ENCODE measurements around the gene LIPE. TPM values are rescaled to one million over a fixed set of nuclear protein-coding genes. Genes with fewer than 3 reads are reported as not detected.

Gene LIPE
- total RNA-seq, 1 donor from 2014 or later: 10.8 TPM

GRCh38 chr19:42471554-42472249 lies 44.5 kb upstream of the LIPE start:
- H3K36me3 Mint-ChIP-seq: no peaks in the 10 kb centered on the region
- H3K27ac Mint-ChIP-seq: no peak overlapping the region
- H3K27me3 Mint-ChIP-seq (ENCODE audit: low read depth): peaks cover 19% of the 10 kb centered on the region
- no peak for DNase-seq (ENCODE audit: low spot score in 2 of 2, unreplicated experiment in 2 of 2)
- no peaks in the 10 kb centered on the region for H3K9me3 Mint-ChIP-seq
- TF ChIP-seq CTCF (IDR thresholded peaks at IDR 0.05; ENCODE audit: unreplicated experiment): no peak
- H3K4me1 Mint-ChIP-seq: peaks cover 8% of the 10 kb centered on the region
- H3K4me3 Mint-ChIP-seq: no peak overlapping the region

GRCh38 chr19:42469311-42470235 lies 42.4 kb upstream of the LIPE start:
- H3K36me3 Mint-ChIP-seq: no peaks in the 10 kb centered on the region
- no peak for TF ChIP-seq CTCF (IDR thresholded peaks at IDR 0.05; ENCODE audit: unreplicated experiment)
- H3K4me1 Mint-ChIP-seq: peaks cover 13% of the 10 kb centered on the region
- no peak overlapping the region for H3K27ac Mint-ChIP-seq
- H3K4me3 Mint-ChIP-seq: no peak overlapping the region
- peaks cover 12% of the 10 kb centered on the region for H3K27me3 Mint-ChIP-seq (ENCODE audit: low read depth)
- no peaks in the 10 kb centered on the region for H3K9me3 Mint-ChIP-seq
- no peak for DNase-seq (ENCODE audit: low spot score in 2 of 2, unreplicated experiment in 2 of 2)

GRCh38 chr19:42468273-42468796 lies 41.1 kb upstream of the LIPE start:
- H3K27ac Mint-ChIP-seq: no peak overlapping the region

GRCh38 chr19:42467183-42467760 lies 40.1 kb upstream of the LIPE start:
- no peaks in the 10 kb centered on the region for H3K27me3 Mint-ChIP-seq (ENCODE audit: low read depth)
- no peak overlapping the region for H3K4me3 Mint-ChIP-seq
- peaks cover 12% of the 10 kb centered on the region for H3K4me1 Mint-ChIP-seq
- no peaks in the 10 kb centered on the region for H3K36me3 Mint-ChIP-seq
- TF ChIP-seq CTCF (IDR thresholded peaks at IDR 0.05; ENCODE audit: unreplicated experiment): no peak
- no peak for DNase-seq (ENCODE audit: low spot score in 2 of 2, unreplicated experiment in 2 of 2)
- no peak overlapping the region for H3K27ac Mint-ChIP-seq
- no peaks in the 10 kb centered on the region for H3K9me3 Mint-ChIP-seq

More at GRCh38 chr19:42468273-42468796, 41.1 kb upstream of the LIPE start:
- DNase-seq (ENCODE audit: low spot score in 2 of 2, unreplicated experiment in 2 of 2): no peak
- Mint-ChIP-seq H3K4me1 (peaks cover 12% of the 10 kb centered on the region), H3K36me3 (no peaks in the 10 kb centered on the region), H3K4me3 (no peak overlapping the region), H3K27me3 (ENCODE audit: low read depth) (peaks cover 8% of the 10 kb centered on the region), H3K9me3 (no peaks in the 10 kb centered on the region)
- no peak for TF ChIP-seq CTCF (IDR thresholded peaks at IDR 0.05; ENCODE audit: unreplicated experiment)

GRCh38 chr19:42466521-42467182 lies 39.5 kb upstream of the LIPE start:
- Mint-ChIP-seq H3K36me3 (no peaks in the 10 kb centered on the region), H3K4me1 (peaks cover 12% of the 10 kb centered on the region), H3K27ac (no peak overlapping the region), H3K9me3 (no peaks in the 10 kb centered on the region), H3K27me3 (ENCODE audit: low read depth) (no peaks in the 10 kb centered on the region), H3K4me3 (no peak overlapping the region)
- no peak for DNase-seq (ENCODE audit: low spot score in 2 of 2, unreplicated experiment in 2 of 2)
- TF ChIP-seq CTCF (IDR thresholded peaks at IDR 0.05; ENCODE audit: unreplicated experiment): no peak
